AG04449 (cell line): ENCODE measurements around the gene ABHD17C.

Experiments used
- CTCF ChIA-PET: fragments of 350-600 bp; formaldehyde crosslinking; extraction: SDS; loops from one replicate; lab custom pipeline; 2021; ENCODE audit warnings: antibody characterized with exemption; lab: Yijun Ruan, JAX
- POLR2A ChIA-PET: fragments of 400-600, 350-600 bp; formaldehyde crosslinking; extraction: SDS; loops from one replicate; lab custom pipeline; 2020; ENCODE audit warnings: antibody characterized with exemption, inconsistent platforms; lab: Yijun Ruan, JAX
- DNase-seq: peaks from one replicate; pipeline ENCODE4 v3.0.0-alpha.2; 2010; ENCODE audit warnings: low read depth, low spot score
- H3K4me3 ChIP-seq: 2 replicates; pipeline ENCODE4 v1.5.1; 2011; ENCODE audit warnings: low read depth, mild to moderate bottlenecking, control low read depth, low read length
- CTCF ChIP-seq: IDR thresholded peaks from one replicate; pipeline ENCODE4 v1.5.1; 2011; ENCODE audit warnings: mild to moderate bottlenecking, moderate library complexity, low read length, control low read depth, inconsistent platforms; ENCODE audit not compliant: insufficient read depth; ENCODE audit errors: missing control alignments

ABHD17C gene

GRCh38 chr15:80744826-80745225 is 49.7 kb downstream of the ABHD17C start:
- no peak for TF ChIP-seq CTCF
- ChIA-PET CTCF (interaction anchor here (0.6 to 2.1 kb wide), 6 partner anchors 11 to 521 kb away, joined by 3 to 9 read pairs (median 4); partner anchors contain the start of gene CEMIP), POLR2A (interaction anchor here (1.0 to 1.2 kb wide), 2 partner anchors 48 to 50 kb away, joined by 3 read pairs; partner anchors contain the start of gene ABHD17C)
- no peak overlapping the region for H3K4me3 ChIP-seq
- DNase-seq = peak; percentile 23

- ChIA-PET CTCF (no interaction called here), POLR2A (no interaction called here)
- no peak for TF ChIP-seq CTCF
- no peak overlapping the region for H3K4me3 ChIP-seq
- DNase-seq = no peak
Measured at GRCh38 chr15:80745888-80746287, 50.8 kb downstream of the ABHD17C start.

GRCh38 chr15:80747317-80748053 is 52.4 kb downstream of the ABHD17C start:
- no peak overlapping the region for H3K4me3 ChIP-seq
- ChIA-PET CTCF (interaction anchor here (1.5 kb wide), 1 partner anchor 32 kb away, joined by 3 read pairs; the partner anchor contains the start of gene CEMIP), POLR2A (no interaction called here)
- no peak for DNase-seq
- TF ChIP-seq CTCF = peak; percentile 21

- H3K4me3 ChIP-seq = no peak overlapping the region
- ChIA-PET POLR2A (no interaction called here), CTCF (interaction anchor here (1.1 kb wide), 1 partner anchor 30 kb away, joined by 5 read pairs; the partner anchor contains the start of gene CEMIP)
- no peak for DNase-seq
- no peak for TF ChIP-seq CTCF
Measured at GRCh38 chr15:80749589-80749988, 54.5 kb downstream of the ABHD17C start.

GRCh38 chr15:80750575-80750974 is 55.5 kb downstream of the ABHD17C start:
- CTCF ChIA-PET = interaction anchor here (1.1 kb wide), 1 partner anchor 29 kb away, joined by 5 read pairs; the partner anchor contains the start of gene CEMIP
- no peak for TF ChIP-seq CTCF
- POLR2A ChIA-PET = no interaction called here
- DNase-seq = no peak
- H3K4me3 ChIP-seq = no peak overlapping the region

GRCh38 chr15:80752204-80752603 is 57.1 kb downstream of the ABHD17C start:
- no peak for DNase-seq
- CTCF ChIA-PET = interaction anchor here (1.1 to 2.7 kb wide), 3 partner anchors 9 to 185 kb away, joined by 3 to 14 read pairs (median 4); no protein-coding TSS in a partner anchor
- TF ChIP-seq CTCF = no peak
- no peak overlapping the region for H3K4me3 ChIP-seq
- POLR2A ChIA-PET = no interaction called here
